Fibroblast of pulmonary artery (primary cell): ENCODE measurements around the gene LRSAM1.
A peak's percentile ranks its signal among the peaks of the same experiment; 100 is the strongest.

ENCODE experiments used
- DNase-seq: peaks from one replicate; pipeline ENCODE4 v3.0.0-alpha.2; 2010; ENCODE audit warnings: low read depth
- H3K4me3 ChIP-seq: replicated peaks from 2 replicates; pipeline ENCODE4 v1.5.1; 2011; ENCODE audit warnings: low read depth, mild to moderate bottlenecking, control low read depth, low read length, moderate library complexity
- CTCF ChIP-seq: IDR thresholded peaks from 2 replicates; pipeline ENCODE4 v1.5.1; 2011; ENCODE audit warnings: mild to moderate bottlenecking, control low read depth, low read length, inconsistent platforms; ENCODE audit errors: missing control alignments

LRSAM1 gene

GRCh38 chr9:127426756-127427155 is 24.6 kb upstream of the LRSAM1 start:
- no peak overlapping the region for H3K4me3 ChIP-seq
- DNase-seq, result no peak
- no peak for TF ChIP-seq CTCF

- H3K4me3 ChIP-seq, result no peak overlapping the region
- DNase-seq, result no peak
- no peak for TF ChIP-seq CTCF
Measured at GRCh38 chr9:127428348-127428747, 23.0 kb upstream of the LRSAM1 start.

GRCh38 chr9:127430415-127430814 is 20.9 kb upstream of the LRSAM1 start:
- no peak for DNase-seq
- no peak for TF ChIP-seq CTCF
- no peak overlapping the region for H3K4me3 ChIP-seq

GRCh38 chr9:127437497-127438264 is 13.6 kb upstream of the LRSAM1 start:
- no peak overlapping the region for H3K4me3 ChIP-seq
- no peak for DNase-seq
- peak; percentile 1 for TF ChIP-seq CTCF

- TF ChIP-seq CTCF, result no peak
- no peak for DNase-seq
- H3K4me3 ChIP-seq, result no peak overlapping the region
Measured at GRCh38 chr9:127438394-127438793, 12.9 kb upstream of the LRSAM1 start.

GRCh38 chr9:127444283-127444920 is 6.9 kb upstream of the LRSAM1 start:
- H3K4me3 ChIP-seq, result no peak overlapping the region
- TF ChIP-seq CTCF, result no peak
- DNase-seq, result no peak
